Astrocyte (in vitro differentiated cells and primary cell): ENCODE results near the gene ENTHD1. TPM values are rescaled to one million over a fixed set of nuclear protein-coding genes. Genes with fewer than 3 reads are reported as not detected.

Experiments
- DNase-seq: peaks from one replicate; pipeline ENCODE4 v3.0.0-alpha.2; 2010; ENCODE audit warnings: low read depth
- FAIRE-seq: peaks from 2 replicates; lab custom pipeline; 2011; peaks lifted over from hg19 to GRCh38; lab: Jason Lieb, UNC
- H2AFZ ChIP-seq: 2 replicates; pipeline ENCODE4 v1.6.0; 2012; ENCODE audit warnings: low read depth, low read length, inconsistent platforms
- H3K27ac ChIP-seq: 2 replicates; pipeline ENCODE4 v1.5.1; 2011; ENCODE audit warnings: low read depth, low read length, inconsistent platforms
- H3K27me3 ChIP-seq: 2 replicates; pipeline ENCODE4 v1.6.0; 2011; ENCODE audit warnings: low read length, inconsistent platforms; ENCODE audit not compliant: insufficient read depth
- H3K36me3 ChIP-seq: 2 replicates; pipeline ENCODE4 v1.5.1; 2011; ENCODE audit warnings: low read length, inconsistent platforms; ENCODE audit not compliant: insufficient read depth
- H3K4me1 ChIP-seq: 2 replicates; pipeline ENCODE4 v1.5.1; 2011; ENCODE audit warnings: low read length, inconsistent platforms; ENCODE audit not compliant: insufficient read depth
- H3K4me2 ChIP-seq: 2 replicates; pipeline ENCODE4 v1.6.0; 2012; ENCODE audit warnings: low read length, inconsistent platforms
- H3K4me3 ChIP-seq: 2 replicates; pipeline ENCODE4 v1.5.1; 2011; ENCODE audit warnings: low read depth, mild to moderate bottlenecking, low read length, inconsistent platforms; ENCODE audit not compliant: insufficient read depth
- H3K79me2 ChIP-seq: 2 replicates; pipeline ENCODE4 v1.6.0; 2012; ENCODE audit warnings: mild to moderate bottlenecking, low read length, inconsistent platforms; ENCODE audit not compliant: insufficient read depth
- H3K9ac ChIP-seq: 2 replicates; pipeline ENCODE4 v1.6.0; 2012; ENCODE audit warnings: mild to moderate bottlenecking, low read length, inconsistent platforms
- H3K9me3 ChIP-seq: 2 replicates; pipeline ENCODE4 v1.5.1; 2012; ENCODE audit warnings: low read depth, mild to moderate bottlenecking, low read length, inconsistent platforms; ENCODE audit not compliant: insufficient read depth
- H4K20me1 ChIP-seq: 2 replicates; pipeline ENCODE4 v1.6.0; 2012; ENCODE audit warnings: low read length, inconsistent platforms; ENCODE audit not compliant: insufficient read depth
- H3K27ac Mint-ChIP-seq: one replicate; pipeline ENCODE4 v1.8.0; 2021; ENCODE audit warnings: mild to moderate bottlenecking, mixed read lengths; ENCODE audit not compliant: unreplicated experiment
- H3K27me3 Mint-ChIP-seq: one replicate; pipeline ENCODE4 v1.8.0; 2021; ENCODE audit warnings: low read depth, mixed read lengths; ENCODE audit not compliant: unreplicated experiment
- H3K36me3 Mint-ChIP-seq: one replicate; pipeline ENCODE4 v1.8.0; 2021; ENCODE audit warnings: low read depth, mixed read lengths; ENCODE audit not compliant: unreplicated experiment
- H3K4me1 Mint-ChIP-seq: one replicate; pipeline ENCODE4 v1.8.0; 2021; ENCODE audit warnings: low read depth, mixed read lengths; ENCODE audit not compliant: unreplicated experiment
- H3K4me3 Mint-ChIP-seq: one replicate; pipeline ENCODE4 v1.8.0; 2021; ENCODE audit warnings: mild to moderate bottlenecking, moderate library complexity, mixed read lengths; ENCODE audit not compliant: unreplicated experiment
- H3K9me3 Mint-ChIP-seq: one replicate; pipeline ENCODE4 v1.8.0; 2021; ENCODE audit warnings: mild to moderate bottlenecking, mixed read lengths; ENCODE audit not compliant: unreplicated experiment
- EZH2 ChIP-seq: IDR thresholded peaks from 2 replicates; pipeline ENCODE4 v1.6.1; 2012; ENCODE audit warnings: mild to moderate bottlenecking, low read length, inconsistent platforms; ENCODE audit not compliant: insufficient read depth
- total RNA-seq: library from RNA; stranded (reverse); gene quantifications from 2 replicates; pipeline ENCODE4 v1.2.1, GENCODE V29; 2021
- TF ChIP-seq, protein P1 (sequence below): IDR thresholded peaks from 2 replicates; pipeline ENCODE4 v1.5.1; 2011; ENCODE audit warnings: low read depth, mild to moderate bottlenecking, inconsistent platforms, low read length, moderate library complexity; ENCODE audit not compliant: insufficient read depth

ENTHD1 gene
- total RNA-seq, 1 donor from 2014 or later: not detected

DNA sequence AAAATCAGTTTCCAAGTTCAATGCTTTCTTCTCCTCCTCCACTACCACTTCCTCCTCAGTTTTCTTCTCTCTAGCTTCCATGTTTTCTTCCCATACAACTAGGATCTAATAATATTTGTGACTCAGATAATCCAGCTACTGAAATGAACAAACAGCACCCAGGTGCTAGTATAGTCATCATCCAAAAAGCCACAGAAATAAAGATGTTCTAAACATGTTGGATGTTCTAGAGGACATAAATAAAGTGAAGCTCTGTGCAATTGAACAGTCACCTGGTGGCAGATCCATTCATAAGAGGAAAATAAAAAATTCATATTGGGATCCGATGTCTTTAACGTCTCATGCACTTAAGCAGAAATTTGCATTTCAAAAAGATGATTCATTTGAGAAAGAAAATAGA is 142.8 kb downstream of the ENTHD1 start:
- no peaks in the 10 kb centered on the region for H4K20me1 ChIP-seq
- H3K79me2 ChIP-seq: no peaks in the 10 kb centered on the region
- H3K9me3 ChIP-seq: no peaks in the 10 kb centered on the region
- no peaks in the 10 kb centered on the region for H3K9me3 Mint-ChIP-seq
- H2AFZ ChIP-seq: no peak overlapping the region
- no peak overlapping the region for H3K9ac ChIP-seq
- H3K4me1 Mint-ChIP-seq: no peaks in the 10 kb centered on the region
- H3K27me3 Mint-ChIP-seq: peaks cover 19% of the 10 kb centered on the region
- no peak overlapping the region for H3K4me3 ChIP-seq
- H3K4me2 ChIP-seq: no peak overlapping the region
- TF ChIP-seq, protein P1, sequence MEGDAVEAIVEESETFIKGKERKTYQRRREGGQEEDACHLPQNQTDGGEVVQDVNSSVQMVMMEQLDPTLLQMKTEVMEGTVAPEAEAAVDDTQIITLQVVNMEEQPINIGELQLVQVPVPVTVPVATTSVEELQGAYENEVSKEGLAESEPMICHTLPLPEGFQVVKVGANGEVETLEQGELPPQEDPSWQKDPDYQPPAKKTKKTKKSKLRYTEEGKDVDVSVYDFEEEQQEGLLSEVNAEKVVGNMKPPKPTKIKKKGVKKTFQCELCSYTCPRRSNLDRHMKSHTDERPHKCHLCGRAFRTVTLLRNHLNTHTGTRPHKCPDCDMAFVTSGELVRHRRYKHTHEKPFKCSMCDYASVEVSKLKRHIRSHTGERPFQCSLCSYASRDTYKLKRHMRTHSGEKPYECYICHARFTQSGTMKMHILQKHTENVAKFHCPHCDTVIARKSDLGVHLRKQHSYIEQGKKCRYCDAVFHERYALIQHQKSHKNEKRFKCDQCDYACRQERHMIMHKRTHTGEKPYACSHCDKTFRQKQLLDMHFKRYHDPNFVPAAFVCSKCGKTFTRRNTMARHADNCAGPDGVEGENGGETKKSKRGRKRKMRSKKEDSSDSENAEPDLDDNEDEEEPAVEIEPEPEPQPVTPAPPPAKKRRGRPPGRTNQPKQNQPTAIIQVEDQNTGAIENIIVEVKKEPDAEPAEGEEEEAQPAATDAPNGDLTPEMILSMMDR: no peak
- TF ChIP-seq EZH2: no peak
- no peak overlapping the region for H3K27ac ChIP-seq
- H3K4me1 ChIP-seq: no peaks in the 10 kb centered on the region
- H3K36me3 Mint-ChIP-seq: no peaks in the 10 kb centered on the region
- DNase-seq: no peak
- H3K27ac Mint-ChIP-seq: no peak overlapping the region
- H3K36me3 ChIP-seq: no peaks in the 10 kb centered on the region
- FAIRE-seq: no peak
- H3K27me3 ChIP-seq: peaks cover 22% of the 10 kb centered on the region
- H3K4me3 Mint-ChIP-seq: no peak overlapping the region

DNA sequence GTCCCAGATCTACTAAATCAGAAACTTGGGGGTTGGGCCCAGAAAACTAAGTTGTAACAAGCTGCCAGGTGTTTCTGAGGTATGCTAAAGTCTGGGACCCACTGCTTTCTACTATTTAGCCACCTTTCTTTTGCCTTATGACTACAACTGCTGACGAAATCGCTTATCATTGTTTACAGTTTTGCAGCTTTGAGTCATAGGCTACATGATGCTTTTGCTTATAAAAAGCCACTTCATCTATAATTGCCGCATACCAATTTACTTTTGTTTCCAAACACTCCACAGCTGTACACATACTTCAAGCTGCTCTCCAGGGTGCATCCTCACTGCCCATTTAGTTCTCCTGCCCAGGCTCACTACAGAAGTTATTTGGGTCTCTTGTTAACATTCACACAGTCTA is 144.7 kb downstream of the ENTHD1 start:
- Histone ChIP-seq H3K27me3 (peaks cover 16% of the 10 kb centered on the region), H3K4me1 (no peaks in the 10 kb centered on the region), H3K79me2 (no peaks in the 10 kb centered on the region), H2AFZ (no peak overlapping the region), H3K9me3 (no peaks in the 10 kb centered on the region), H3K36me3 (no peaks in the 10 kb centered on the region), H3K4me3 (no peak overlapping the region), H3K27ac (no peak overlapping the region), H4K20me1 (no peaks in the 10 kb centered on the region), H3K4me2 (no peak overlapping the region), H3K9ac (no peak overlapping the region)
- FAIRE-seq (no peak), DNase-seq (peak; percentile 56)
- no peaks in the 10 kb centered on the region for H3K4me1 Mint-ChIP-seq
- no peak overlapping the region for H3K27ac Mint-ChIP-seq
- no peaks in the 10 kb centered on the region for H3K36me3 Mint-ChIP-seq
- peaks cover 11% of the 10 kb centered on the region for H3K27me3 Mint-ChIP-seq
- TF ChIP-seq, protein P1: no peak
- TF ChIP-seq EZH2: no peak
- H3K4me3 Mint-ChIP-seq: no peak overlapping the region
- no peaks in the 10 kb centered on the region for H3K9me3 Mint-ChIP-seq

DNA sequence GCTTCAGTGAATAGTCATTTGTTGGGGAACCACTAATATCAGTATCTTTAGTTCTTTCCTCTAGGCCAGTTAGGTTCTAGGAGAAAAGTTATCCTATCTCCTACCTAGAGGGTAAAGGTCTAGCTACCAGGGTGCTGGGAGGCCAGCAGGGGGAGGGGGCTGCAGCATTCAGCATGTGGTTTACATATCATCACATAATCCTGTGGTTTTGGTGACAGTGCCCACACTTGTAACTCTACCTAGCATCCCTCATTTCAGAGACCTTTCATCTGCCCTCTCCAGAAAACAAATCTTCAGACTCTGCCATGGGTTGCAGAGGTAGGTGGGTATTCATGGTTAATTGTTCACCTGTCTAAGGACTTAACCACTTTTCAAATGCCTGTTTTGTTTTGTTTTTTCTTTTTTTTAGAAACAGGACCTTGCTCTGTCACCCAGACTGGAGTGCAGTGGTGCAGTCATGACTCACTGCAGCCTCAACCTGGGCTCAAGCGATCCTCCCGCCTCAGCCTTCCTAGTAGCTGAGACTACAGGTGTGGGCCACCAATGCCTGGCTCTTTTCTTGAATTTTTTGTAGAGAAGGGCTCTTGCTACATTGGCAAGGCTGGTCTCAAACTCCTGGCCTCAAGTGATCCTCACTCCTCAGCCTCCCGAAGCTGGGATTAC is 146.8 kb downstream of the ENTHD1 start:
- Mint-ChIP-seq H3K27me3 (peaks cover 2% of the 10 kb centered on the region), H3K36me3 (no peaks in the 10 kb centered on the region), H3K4me3 (no peak overlapping the region), H3K4me1 (no peaks in the 10 kb centered on the region), H3K9me3 (no peaks in the 10 kb centered on the region), H3K27ac (no peak overlapping the region)
- H4K20me1 ChIP-seq: no peaks in the 10 kb centered on the region
- FAIRE-seq (no peak), DNase-seq (no peak)
- no peak overlapping the region for H3K4me3 ChIP-seq
- no peak overlapping the region for H3K9ac ChIP-seq
- H3K4me2 ChIP-seq: no peak overlapping the region
- no peak overlapping the region for H3K27ac ChIP-seq
- H2AFZ ChIP-seq: no peak overlapping the region
- no peaks in the 10 kb centered on the region for H3K4me1 ChIP-seq
- no peaks in the 10 kb centered on the region for H3K9me3 ChIP-seq
- no peaks in the 10 kb centered on the region for H3K36me3 ChIP-seq
- TF ChIP-seq EZH2: no peak
- TF ChIP-seq, protein P1: no peak
- peaks cover 15% of the 10 kb centered on the region for H3K27me3 ChIP-seq
- H3K79me2 ChIP-seq: no peaks in the 10 kb centered on the region
